ENCODE data around the gene ZNF134. TPM values are rescaled to one million over a fixed set of nuclear protein-coding genes. Genes with fewer than 3 reads are reported as not detected.

The ZNF134 gene
- total and polyA plus RNA-seq, 9 of the 15 experiments (the other 6 are each of a cell fraction or from before 2014, with no cell fraction given): 1.3 to 10.0 (median 5.7) TPM

- TF ChIP-seq E2F6 (IDR thresholded peaks at IDR 0.05; ENCODE audit: borderline replicate concordance in 1 of 2, extremely low read depth in 1 of 2, insufficient read depth in 1 of 2, insufficient read length in 1 of 2, low read depth in 1 of 2, low read length in 1 of 2, poor library complexity in 1 of 2, severe bottlenecking in 1 of 2) (peak in 1 of 2 experiments; percentile 60), ZBTB40 (IDR thresholded peaks at IDR 0.05) (peak; percentile 72), ZBTB40 (CRISPR knock-in tag; IDR thresholded peaks at IDR 0.05) (no peak), ZNF551 (CRISPR knock-in tag; IDR thresholded peaks at IDR 0.05) (no peak), RBFOX2 (IDR thresholded peaks at IDR 0.05; ENCODE audit: low read depth, low read length) (0 out of 2 replicates have a peak, but pooled peaks have one; percentile 21), YY1 (IDR thresholded peaks at IDR 0.05; ENCODE audit: borderline replicate concordance in 1 of 3, control insufficient read depth in 1 of 3, extremely low read depth in 1 of 3, insufficient read depth in 3 of 3, insufficient read length in 1 of 3, insufficient replicate concordance in 2 of 3, low read depth in 1 of 3, low read length in 2 of 3) (peak in 1 of 3 experiments; percentile 8), PPARD (CRISPR knock-in tag; IDR thresholded peaks at IDR 0.05) (no peak), NFRKB (IDR thresholded peaks at IDR 0.05; ENCODE audit: low read depth) (no peak)
Measured at GRCh38 chr19:57583521-57584416, 30.3 kb upstream of the ZNF134 start, which contains the start of gene ZIK1 (continued).
